Body of pancreas (tissue), 4 donors: ENCODE data around the gene NEO1. TPM values are rescaled to one million over a fixed set of nuclear protein-coding genes. Genes with fewer than 3 reads are reported as not detected.
A peak's percentile ranks its signal among the peaks of the same experiment; 100 is the strongest.

ENCODE experiments used
- ATAC-seq: fragments of 150-250 bp; one replicate; pipeline ENCODE4 v1.9.1; 2016
- DNase-seq, 4 donors: peaks; one replicate each; pipeline ENCODE4 v3.0.0-alpha.2; 2019
- H3K27ac ChIP-seq, 4 donors: fragments of 200-600 bp; sonication (generic); 1 replicate in 3 of 4; 2 replicates in 1 of 4; pipeline versions ENCODE4 v1.5.1 to v1.6.1; 2016 to 2019; ENCODE audit warnings: mild to moderate bottlenecking in 1 of 4, mixed read lengths in 1 of 4, moderate library complexity in 1 of 4
- H3K27me3 ChIP-seq, 2 donors: fragments of 200-600 bp; sonication (generic); one replicate each; pipeline ENCODE4 v1.6.0; 2016; ENCODE audit warnings: mild to moderate bottlenecking in 1 of 2
- H3K36me3 ChIP-seq, 2 donors: fragments of 200-600 bp; sonication (generic); replicated peaks in 1 of 2; 2 replicates each; pipeline ENCODE4 v1.5.1; 2016; ENCODE audit warnings: low read depth in 2 of 2; ENCODE audit not compliant: insufficient read depth in 1 of 2
- H3K4me1 ChIP-seq: fragments of 200-600 bp; sonication (generic); one replicate; pipeline ENCODE4 v1.6.0; 2016
- H3K4me3 ChIP-seq, 2 donors: fragments of 200-600 bp; sonication (generic); 1 replicate in 1 of 2; 2 replicates in 1 of 2; pipeline ENCODE4 v1.5.1; 2016 to 2019
- H3K9me3 ChIP-seq, 3 donors: fragments of 200-600 bp; sonication (generic); 1 replicate in 2 of 3; 2 replicates in 1 of 3; pipeline ENCODE4 v1.5.1; 2016
- POLR2A ChIP-seq, 3 donors: fragments of 450-650 bp; IDR thresholded peaks; one replicate each; pipeline ENCODE4 v1.6.1; 2016; ENCODE audit warnings: antibody characterized with exemption in 3 of 3, mild to moderate bottlenecking in 2 of 3
- WGBS, 2 donors: methylation state at CpG; one replicate each; pipeline ENCODE4 v1.1.5; 2017; 5-methylcytosine and 5-hydroxymethylcytosine counted together
- intact Hi-C: fragments of 100-400 bp; cut with DNase I; formaldehyde crosslinking; loops from one replicate; pipeline ENCODE4 v1.15.1; 2023
- total RNA-seq, 2 donors: library from RNA; depleted of rRNA; stranded (reverse); fragments of >200 nt; gene quantifications; one replicate each; pipeline ENCODE4 v1.1.0, GENCODE V29; 2016
- TF ChIP-seq, protein P1 (sequence below), 7 experiments: fragments of 450-650 bp in 4 of 7; fragments of 200-600 bp in 3 of 7; sonication (generic) in 3 of 7; IDR thresholded peaks; one replicate each; pipeline ENCODE4 v1.5.1; 2016 to 2019; ENCODE audit warnings: antibody characterized with exemption in 7 of 7

The NEO1 gene
- total RNA-seq, 2 donors from 2014 or later = 18.2 to 29.7 TPM

DNA sequence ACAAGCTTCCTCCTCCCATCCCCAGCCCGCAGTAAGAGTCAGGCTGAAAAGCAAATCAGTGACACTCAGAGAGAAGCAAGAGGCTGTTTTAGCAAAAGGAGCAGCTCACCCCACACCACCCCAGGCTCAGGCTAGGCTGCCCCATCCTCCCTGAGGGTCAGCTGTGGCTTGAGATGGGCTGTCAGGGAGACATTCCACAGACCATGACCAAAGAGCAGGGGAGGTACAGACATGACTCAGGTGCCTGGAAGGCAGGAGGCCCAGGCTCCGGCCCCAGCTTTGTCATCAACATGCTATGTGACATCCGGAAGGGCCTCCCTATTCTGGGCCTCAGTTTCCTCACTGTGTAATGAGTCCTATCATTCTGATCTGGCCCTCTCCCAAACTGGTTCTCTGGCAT, 291.8 kb downstream of the NEO1 start:
- DNase-seq (no peak), ATAC-seq (no peak)
- no peaks in the 10 kb centered on the region for H3K27me3 ChIP-seq
- TF ChIP-seq, protein P1, sequence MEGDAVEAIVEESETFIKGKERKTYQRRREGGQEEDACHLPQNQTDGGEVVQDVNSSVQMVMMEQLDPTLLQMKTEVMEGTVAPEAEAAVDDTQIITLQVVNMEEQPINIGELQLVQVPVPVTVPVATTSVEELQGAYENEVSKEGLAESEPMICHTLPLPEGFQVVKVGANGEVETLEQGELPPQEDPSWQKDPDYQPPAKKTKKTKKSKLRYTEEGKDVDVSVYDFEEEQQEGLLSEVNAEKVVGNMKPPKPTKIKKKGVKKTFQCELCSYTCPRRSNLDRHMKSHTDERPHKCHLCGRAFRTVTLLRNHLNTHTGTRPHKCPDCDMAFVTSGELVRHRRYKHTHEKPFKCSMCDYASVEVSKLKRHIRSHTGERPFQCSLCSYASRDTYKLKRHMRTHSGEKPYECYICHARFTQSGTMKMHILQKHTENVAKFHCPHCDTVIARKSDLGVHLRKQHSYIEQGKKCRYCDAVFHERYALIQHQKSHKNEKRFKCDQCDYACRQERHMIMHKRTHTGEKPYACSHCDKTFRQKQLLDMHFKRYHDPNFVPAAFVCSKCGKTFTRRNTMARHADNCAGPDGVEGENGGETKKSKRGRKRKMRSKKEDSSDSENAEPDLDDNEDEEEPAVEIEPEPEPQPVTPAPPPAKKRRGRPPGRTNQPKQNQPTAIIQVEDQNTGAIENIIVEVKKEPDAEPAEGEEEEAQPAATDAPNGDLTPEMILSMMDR (IDR thresholded peaks at IDR 0.05) = no peak
- TF ChIP-seq POLR2A (IDR thresholded peaks at IDR 0.05) = no peak
- H3K27ac ChIP-seq = no peak overlapping the region
- H3K9me3 ChIP-seq = no peaks in the 10 kb centered on the region
- 80 to 87% methylated on average over 2 to 3 of the region's 3 CpGs for WGBS, 2 donors
- no peak overlapping the region for H3K4me3 ChIP-seq
- H3K4me1 ChIP-seq = no peaks in the 10 kb centered on the region
- intact Hi-C loops = no loop called here
- H3K36me3 ChIP-seq = no peaks in the 10 kb centered on the region

DNA sequence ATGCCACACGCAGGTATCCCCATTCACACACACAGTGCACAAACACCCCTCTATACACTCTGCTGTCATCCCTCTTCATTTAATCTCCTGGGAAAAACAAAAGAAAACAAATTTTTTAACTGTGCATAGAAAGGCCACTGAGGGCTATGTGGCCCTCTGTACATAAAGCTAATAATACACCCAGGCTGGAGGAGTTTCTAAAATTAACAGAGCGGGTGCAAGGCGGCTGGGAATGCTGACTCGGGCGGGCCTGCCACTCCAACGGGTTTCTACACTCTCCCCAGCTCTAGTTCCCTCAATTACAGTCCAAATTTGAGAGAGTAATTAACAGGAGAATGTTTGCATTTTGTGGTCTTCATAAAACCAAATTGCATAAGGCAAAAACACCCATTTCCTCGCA, 293.4 kb downstream of the NEO1 start:
- no peak overlapping the region for H3K4me3 ChIP-seq
- DNase-seq (no peak), ATAC-seq (no peak)
- no peaks in the 10 kb centered on the region for H3K9me3 ChIP-seq
- H3K27me3 ChIP-seq = no peaks in the 10 kb centered on the region
- 68 to 74% methylated on average over 7 of the region's 7 CpGs for WGBS, 2 donors
- TF ChIP-seq POLR2A (IDR thresholded peaks at IDR 0.05) = no peak
- TF ChIP-seq, protein P1 (IDR thresholded peaks at IDR 0.05) = no peak
- H3K27ac ChIP-seq = no peak overlapping the region
- no peaks in the 10 kb centered on the region for H3K4me1 ChIP-seq
- intact Hi-C loops = no loop called here
- H3K36me3 ChIP-seq = no peaks in the 10 kb centered on the region

DNA sequence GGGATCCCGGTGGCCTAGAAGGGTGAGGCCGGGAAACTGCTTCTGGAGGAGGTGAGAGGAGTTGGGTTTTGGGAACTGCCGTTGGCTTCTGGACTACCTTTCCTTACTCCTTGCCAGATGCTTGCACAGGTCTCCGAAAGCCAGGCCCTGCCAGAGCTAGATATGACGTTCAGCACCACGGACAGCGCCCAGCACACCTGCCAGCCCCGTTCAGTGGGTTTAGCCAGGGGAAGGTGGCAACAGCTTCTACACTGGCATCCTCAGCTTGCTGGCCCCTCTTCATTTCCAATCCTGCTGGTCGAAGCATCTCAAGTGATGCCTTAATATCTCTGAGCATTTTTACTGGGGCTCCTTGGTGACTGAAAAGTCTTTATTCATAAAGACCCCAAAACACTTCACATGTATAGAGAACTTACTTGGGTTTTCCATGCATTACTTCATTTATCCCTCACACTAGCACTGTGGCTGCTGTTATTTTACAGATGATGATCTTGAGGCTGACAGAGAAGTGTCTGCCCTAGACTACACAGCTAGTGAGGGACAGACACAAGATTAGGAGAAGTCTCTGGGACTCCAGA, 294.6 kb downstream of the NEO1 start:
- H3K27ac ChIP-seq = no peak overlapping the region
- no peaks in the 10 kb centered on the region for H3K27me3 ChIP-seq
- H3K9me3 ChIP-seq = no peaks in the 10 kb centered on the region
- no peak overlapping the region for H3K4me3 ChIP-seq
- H3K36me3 ChIP-seq = no peaks in the 10 kb centered on the region
- intact Hi-C loops = no loop called here
- DNase-seq (peak; percentile 73 to 84 (median 76)), ATAC-seq (peak; percentile 53)
- 5 to 15% methylated on average over 7 to 9 of the region's 9 CpGs for WGBS, 2 donors
- H3K4me1 ChIP-seq = no peaks in the 10 kb centered on the region
- TF ChIP-seq POLR2A (IDR thresholded peaks at IDR 0.05) = no peak
- TF ChIP-seq, protein P1 (IDR thresholded peaks at IDR 0.05) = no peak

DNA sequence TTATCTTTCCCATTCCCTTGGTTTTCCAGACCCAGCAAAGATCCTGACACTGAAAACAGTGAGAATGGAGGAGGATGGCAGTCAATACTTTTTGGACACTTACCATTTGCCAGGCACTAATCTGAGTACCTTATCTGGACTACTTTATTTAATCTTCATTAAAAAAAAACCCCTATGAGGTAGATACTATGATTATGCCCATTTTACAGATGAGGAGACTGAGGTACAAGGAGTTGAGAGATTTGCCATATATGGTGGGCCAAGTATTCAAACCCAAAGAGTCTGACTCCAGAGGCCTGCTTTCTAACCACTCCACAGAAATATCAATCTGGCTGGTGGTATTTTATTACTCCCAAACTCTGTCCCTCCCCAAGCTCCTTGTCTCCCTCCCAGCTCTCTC, 296.9 kb downstream of the NEO1 start:
- intact Hi-C loops = no loop called here

DNA sequence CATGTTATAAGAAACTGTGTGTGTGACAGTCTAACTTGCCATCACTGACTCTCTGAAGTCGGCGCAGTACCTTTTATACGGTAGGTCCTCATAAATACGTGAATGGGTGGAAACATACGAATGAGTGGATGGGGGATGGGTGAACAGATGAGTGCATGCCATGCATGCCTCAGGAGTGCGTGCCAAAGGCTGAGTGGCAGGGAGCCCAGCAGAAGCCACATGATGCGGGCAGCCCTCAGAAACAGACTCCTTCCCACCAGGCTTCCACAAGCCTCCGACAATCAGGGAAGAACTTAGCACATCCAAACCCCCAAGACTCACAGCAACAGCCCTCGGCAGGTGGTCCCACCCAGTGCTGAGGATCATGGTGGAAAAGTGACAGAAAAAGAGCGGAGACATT, 299.8 kb downstream of the NEO1 start:
- Histone ChIP-seq H3K4me1 (no peaks in the 10 kb centered on the region), H3K4me3 (no peak overlapping the region), H3K27me3 (no peaks in the 10 kb centered on the region), H3K9me3 (no peaks in the 10 kb centered on the region), H3K36me3 (no peaks in the 10 kb centered on the region), H3K27ac (no peak overlapping the region)
- no peak for ATAC-seq
- intact Hi-C loops = no loop called here
- DNase-seq = peak in 1 of 4 donors; percentile 23
- WGBS, 2 donors = 54 to 62% methylated on average over 10 of the region's 10 CpGs
- TF ChIP-seq, protein P1 (IDR thresholded peaks at IDR 0.05) = no peak
- no peak for TF ChIP-seq POLR2A (IDR thresholded peaks at IDR 0.05)

More for the DNA sequence above, 296.9 kb downstream of the NEO1 start:
- Histone ChIP-seq H3K4me1 (no peaks in the 10 kb centered on the region), H3K4me3 (no peak overlapping the region), H3K9me3 (no peaks in the 10 kb centered on the region), H3K36me3 (no peaks in the 10 kb centered on the region), H3K27ac (no peak overlapping the region), H3K27me3 (no peaks in the 10 kb centered on the region)
- DNase-seq (no peak), ATAC-seq (no peak)
- TF ChIP-seq, protein P1 (IDR thresholded peaks at IDR 0.05) = no peak
- TF ChIP-seq POLR2A (IDR thresholded peaks at IDR 0.05) = no peak
